Caco-2 (cell line): Measurements from ENCODE around the gene ABCG5. TPM values are rescaled to one million over a fixed set of nuclear protein-coding genes. Genes with fewer than 3 reads are reported as not detected.

Experiments used
- BruUV-seq: library from RNA; stranded (reverse); fragments of 400-500 nt; replicated peaks from 2 replicates; lab custom pipeline; 2021; lab: Mats Ljungman, UMichigan
- CTCF ChIA-PET: fragments of 300-600 bp; sonication (Branson Sonifier 250); formaldehyde crosslinking; loops from one replicate; lab custom pipeline; 2022; ENCODE audit warnings: antibody characterized with exemption; lab: Charles Lee
- POLR2A ChIA-PET: fragments of 300-600 bp; sonication (Branson Sonifier 250); formaldehyde crosslinking; loops from one replicate; lab custom pipeline; 2022; ENCODE audit warnings: antibody characterized with exemption; lab: Charles Lee
- DNase-seq, 2 experiments: peaks; one replicate each; pipeline versions ENCODE4 v3.0.0 to v3.0.0-alpha.2; 2020 to 2022
- H3K27me3 ChIP-seq: replicated peaks from 2 replicates; pipeline ENCODE4 v1.6.0; 2011; ENCODE audit warnings: low read length; ENCODE audit not compliant: control insufficient read depth, insufficient read depth
- H3K36me3 ChIP-seq: 2 replicates; pipeline ENCODE4 v1.5.1; 2011; ENCODE audit warnings: low read length; ENCODE audit not compliant: control insufficient read depth, insufficient read depth
- H3K4me1 ChIP-seq: fragments of 250-450 bp; sonication (Bioruptor Pico); 2 replicates; pipeline ENCODE4 v1.5.1; 2020; ENCODE audit warnings: mild to moderate bottlenecking
- H3K4me3 ChIP-seq: 2 replicates; pipeline ENCODE4 v1.5.1; 2011; ENCODE audit warnings: low read depth, mild to moderate bottlenecking, control low read depth, low read length
- H3K9me3 ChIP-seq: fragments of 250-450 bp; sonication (Bioruptor Pico); 2 replicates; pipeline ENCODE4 v1.5.1; 2020; ENCODE audit warnings: mild to moderate bottlenecking, moderate library complexity
- H3K27ac Mint-ChIP-seq: one replicate; pipeline ENCODE4 v1.8.0; 2022; ENCODE audit warnings: mixed read lengths; ENCODE audit not compliant: unreplicated experiment
- H3K27me3 Mint-ChIP-seq: one replicate; pipeline ENCODE4 v1.8.0; 2022; ENCODE audit warnings: mixed read lengths; ENCODE audit not compliant: insufficient read depth, unreplicated experiment
- H3K36me3 Mint-ChIP-seq: one replicate; pipeline ENCODE4 v1.8.0; 2022; ENCODE audit warnings: mild to moderate bottlenecking, mixed read lengths; ENCODE audit not compliant: insufficient read depth, unreplicated experiment
- H3K4me1 Mint-ChIP-seq: one replicate; pipeline ENCODE4 v1.8.0; 2022; ENCODE audit warnings: low read depth, mixed read lengths; ENCODE audit not compliant: unreplicated experiment
- H3K4me3 Mint-ChIP-seq: one replicate; pipeline ENCODE4 v1.8.0; 2022; ENCODE audit warnings: mild to moderate bottlenecking, moderate library complexity, mixed read lengths; ENCODE audit not compliant: unreplicated experiment
- H3K9me3 Mint-ChIP-seq: one replicate; pipeline ENCODE4 v1.8.0; 2022; ENCODE audit warnings: mixed read lengths; ENCODE audit not compliant: unreplicated experiment
- CTCF ChIP-seq, 2 experiments: fragments of 200-600 bp in 1 of 2; IDR thresholded peaks; 1 replicate in 1 of 2; 2 replicates in 1 of 2; pipeline versions ENCODE4 v1.5.1 to v1.8.0; 2011 to 2022; ENCODE audit warnings: antibody characterized with exemption in 1 of 2, control low read depth in 1 of 2, inconsistent platforms in 1 of 2, low read depth in 1 of 2, low read length in 1 of 2, mild to moderate bottlenecking in 1 of 2, moderate library complexity in 1 of 2; ENCODE audit not compliant: insufficient read depth in 1 of 2, severe bottlenecking in 1 of 2, unreplicated experiment in 1 of 2
- intact Hi-C: fragments of 100-400 bp; cut with micrococcal nuclease; formaldehyde crosslinking; loops from one replicate; pipeline ENCODE4 v1.10.0; 2022; ENCODE audit not compliant: unreplicated experiment
- total RNA-seq: library from RNA; stranded (reverse); gene quantifications from 2 replicates; pipeline ENCODE4 v1.2.3, GENCODE V29; 2022

ABCG5 gene
- total RNA-seq, 1 experiment from 2014 or later, result not detected

- Histone ChIP-seq H3K36me3 (no peaks in the 10 kb centered on the region), H3K4me1 (no peaks in the 10 kb centered on the region), H3K27me3 (no peaks in the 10 kb centered on the region), H3K4me3 (no peak overlapping the region), H3K9me3 (no peaks in the 10 kb centered on the region)
- H3K36me3 Mint-ChIP-seq, result no peaks in the 10 kb centered on the region
- H3K9me3 Mint-ChIP-seq, result no peaks in the 10 kb centered on the region
- no peak for DNase-seq
- no peaks in the 10 kb centered on the region for H3K4me1 Mint-ChIP-seq
- H3K27ac Mint-ChIP-seq, result no peak overlapping the region
- no peak for TF ChIP-seq CTCF (IDR thresholded peaks at IDR 0.05; ENCODE audit: insufficient read depth in 1 of 2, low read depth in 1 of 2, low read length in 1 of 2, severe bottlenecking in 1 of 2, unreplicated experiment in 1 of 2)
- intact Hi-C loops, result no loop called here
- ChIA-PET POLR2A (interaction anchor here (0.5 kb wide), 1 partner anchor 393 kb away, joined by 3 read pairs; no protein-coding TSS in a partner anchor), CTCF (no interaction called here)
- no peak overlapping the region for H3K4me3 Mint-ChIP-seq
- H3K27me3 Mint-ChIP-seq, result no peaks in the 10 kb centered on the region
- BruUV-seq, result no TSS peak
These were observed 6.5 kb upstream of the ABCG5 start for GRCh38 chr2:43845181-43845580.

GRCh38 chr2:43842866-43843226 is 4.2 kb upstream of the ABCG5 start:
- ChIA-PET POLR2A (no interaction called here), CTCF (interaction anchor here (0.5 to 0.6 kb wide), 2 partner anchors 40 to 207 kb away, joined by 4 to 5 read pairs; no protein-coding TSS in a partner anchor)
- H3K27me3 Mint-ChIP-seq, result no peaks in the 10 kb centered on the region
- H3K4me1 ChIP-seq, result no peaks in the 10 kb centered on the region
- no peak overlapping the region for H3K4me3 ChIP-seq
- no peaks in the 10 kb centered on the region for H3K4me1 Mint-ChIP-seq
- H3K27me3 ChIP-seq, result no peaks in the 10 kb centered on the region
- intact Hi-C loops, result no loop called here
- no peaks in the 10 kb centered on the region for H3K36me3 Mint-ChIP-seq
- H3K9me3 Mint-ChIP-seq, result no peaks in the 10 kb centered on the region
- H3K4me3 Mint-ChIP-seq, result no peak overlapping the region
- no peaks in the 10 kb centered on the region for H3K9me3 ChIP-seq
- DNase-seq, result no peak
- no peak for TF ChIP-seq CTCF (IDR thresholded peaks at IDR 0.05; ENCODE audit: insufficient read depth in 1 of 2, low read depth in 1 of 2, low read length in 1 of 2, severe bottlenecking in 1 of 2, unreplicated experiment in 1 of 2)
- no peaks in the 10 kb centered on the region for H3K36me3 ChIP-seq
- no peak overlapping the region for H3K27ac Mint-ChIP-seq
- BruUV-seq, result no TSS peak

GRCh38 chr2:43841949-43842865 is 3.6 kb upstream of the ABCG5 start:
- H3K36me3 Mint-ChIP-seq, result no peaks in the 10 kb centered on the region
- H3K27me3 Mint-ChIP-seq, result no peaks in the 10 kb centered on the region
- no peaks in the 10 kb centered on the region for H3K4me1 Mint-ChIP-seq
- no peak for TF ChIP-seq CTCF (IDR thresholded peaks at IDR 0.05; ENCODE audit: insufficient read depth in 1 of 2, low read depth in 1 of 2, low read length in 1 of 2, severe bottlenecking in 1 of 2, unreplicated experiment in 1 of 2)
- CTCF ChIA-PET, result interaction anchor here (0.5 to 0.6 kb wide), 2 partner anchors 40 to 206 kb away, joined by 4 to 5 read pairs; no protein-coding TSS in a partner anchor
- H3K27me3 ChIP-seq, result no peaks in the 10 kb centered on the region
- no TSS peak for BruUV-seq
- H3K4me3 Mint-ChIP-seq, result no peak overlapping the region
- H3K36me3 ChIP-seq, result no peaks in the 10 kb centered on the region
- intact Hi-C loops, result no loop called here
- H3K27ac Mint-ChIP-seq, result no peak overlapping the region
- H3K4me1 ChIP-seq, result no peaks in the 10 kb centered on the region
- no peak overlapping the region for H3K4me3 ChIP-seq
- no peaks in the 10 kb centered on the region for H3K9me3 ChIP-seq
- POLR2A ChIA-PET, result no interaction called here
- H3K9me3 Mint-ChIP-seq, result no peaks in the 10 kb centered on the region
- DNase-seq, result no peak
